ENCODE measurements around the gene TIGIT.

The TIGIT gene

GRCh38 chr3:114308377-114308776 is 14.5 kb downstream of the TIGIT start:
- no peak for TF ChIP-seq CTCF (conservative IDR thresholded peaks at IDR 0.05; ENCODE audit: low read depth)
- ChIA-PET POLR2A (ENCODE audit: low non-redundant PET) (no interaction called here), CTCF (interaction anchor here (0.7 kb wide), 1 partner anchor 55 kb away, joined by 3 read pairs; no protein-coding TSS in a partner anchor)
- DNase-seq (ENCODE audit: low spot score): no peak
- H3K27ac ChIP-seq: no peak overlapping the region

GRCh38 chr3:114308830-114309229 is 15.0 kb downstream of the TIGIT start:
- no peak for DNase-seq (ENCODE audit: low spot score)
- H3K27ac ChIP-seq: no peak overlapping the region
- ChIA-PET CTCF (interaction anchor here (0.7 kb wide), 1 partner anchor 55 kb away, joined by 3 read pairs; no protein-coding TSS in a partner anchor), POLR2A (ENCODE audit: low non-redundant PET) (no interaction called here)
- no peak for TF ChIP-seq CTCF (conservative IDR thresholded peaks at IDR 0.05; ENCODE audit: low read depth)

GRCh38 chr3:114310695-114311094 is 16.9 kb downstream of the TIGIT start:
- ChIA-PET POLR2A (ENCODE audit: low non-redundant PET) (no interaction called here), CTCF (no interaction called here)
- DNase-seq (ENCODE audit: low spot score): no peak
- H3K27ac ChIP-seq: no peak overlapping the region
- TF ChIP-seq CTCF (conservative IDR thresholded peaks at IDR 0.05; ENCODE audit: low read depth): no peak

GRCh38 chr3:114313426-114313825 is 19.6 kb downstream of the TIGIT start:
- no peak overlapping the region for H3K27ac ChIP-seq
- ChIA-PET CTCF (interaction anchor here (0.5 to 1.2 kb wide), 2 partner anchors 15 to 1563 kb away, joined by 3 to 4 read pairs; no protein-coding TSS in a partner anchor), POLR2A (ENCODE audit: low non-redundant PET) (no interaction called here)
- TF ChIP-seq CTCF (conservative IDR thresholded peaks at IDR 0.05; ENCODE audit: low read depth): no peak
- no peak for DNase-seq (ENCODE audit: low spot score)

GRCh38 chr3:114314282-114314681 is 20.5 kb downstream of the TIGIT start:
- H3K27ac ChIP-seq: no peak overlapping the region
- no peak for TF ChIP-seq CTCF (conservative IDR thresholded peaks at IDR 0.05; ENCODE audit: low read depth)
- ChIA-PET CTCF (interaction anchor here (0.6 kb wide), 1 partner anchor 1860 kb away, joined by 3 read pairs; no protein-coding TSS in a partner anchor), POLR2A (ENCODE audit: low non-redundant PET) (no interaction called here)
- DNase-seq (ENCODE audit: low spot score): no peak

GRCh38 chr3:114318295-114318694 is 24.5 kb downstream of the TIGIT start:
- POLR2A ChIA-PET (ENCODE audit: low non-redundant PET): no interaction called here
- TF ChIP-seq CTCF (conservative IDR thresholded peaks at IDR 0.05; ENCODE audit: low read depth): no peak

More at GRCh38 chr3:114318295-114318694, 24.5 kb downstream of the TIGIT start:
- H3K27ac ChIP-seq: no peak overlapping the region
- no peak for DNase-seq (ENCODE audit: low spot score)
- CTCF ChIA-PET: interaction anchor here (0.8 kb wide), 1 partner anchor 1817 kb away, joined by 10 read pairs; no protein-coding TSS in a partner anchor
